SK-N-MC (cell line): ENCODE data around the gene GFER.

Experiments
- DNase-seq: peaks from one replicate; pipeline ENCODE4 v3.0.0-alpha.2; 2011; ENCODE audit warnings: low read depth, low spot score
- H3K27ac ChIP-seq: fragments of 200-600 bp; sonication (generic); 2 replicates; pipeline ENCODE4 v1.5.1; 2016; ENCODE audit warnings: mixed run types
- H3K36me3 ChIP-seq: fragments of 200-600 bp; sonication (generic); 2 replicates; pipeline ENCODE4 v1.6.1; 2017; ENCODE audit warnings: antibody characterized with exemption, low read length, mixed read lengths; ENCODE audit not compliant: insufficient read depth
- H3K4me3 ChIP-seq: fragments of 200-600 bp; sonication (generic); 2 replicates; pipeline ENCODE4 v1.5.1; 2016
- H3K9ac ChIP-seq: fragments of 200-600 bp; sonication (generic); 2 replicates; pipeline ENCODE4 v1.8.0; 2017; ENCODE audit warnings: mixed run types, mixed read lengths; ENCODE audit not compliant: insufficient read length
- H3K9me3 ChIP-seq: fragments of 200-600 bp; sonication (generic); 2 replicates; pipeline ENCODE4 v1.6.1; 2017; ENCODE audit warnings: low read depth, mild to moderate bottlenecking, antibody characterized with exemption, low read length, moderate library complexity, mixed read lengths
- EZH2 ChIP-seq: fragments of 200-600 bp; sonication (generic); IDR thresholded peaks from one replicate; pipeline ENCODE4 v1.6.1; 2017; ENCODE audit warnings: antibody characterized with exemption
- FOXP2 ChIP-seq: optimal IDR thresholded peaks from 2 replicates; pipeline ENCODE3; 2011; ENCODE audit warnings: mild to moderate bottlenecking, moderate library complexity; ENCODE audit not compliant: insufficient read depth; ENCODE audit errors: extremely low read length, control extremely low read depth
- POLR2AphosphoS5 ChIP-seq: IDR thresholded peaks from 2 replicates; pipeline ENCODE4 v1.6.1; 2012; ENCODE audit warnings: mild to moderate bottlenecking, low read depth, low read length, borderline replicate concordance

GFER gene

GRCh38 chr16:1942047-1942809, 41.8 kb upstream of the GFER start:
- Histone ChIP-seq H3K27ac (no peak overlapping the region), H3K9me3 (no peaks in the 10 kb centered on the region), H3K36me3 (no peaks in the 10 kb centered on the region; the same call in 1 of the 2 replicates), H3K4me3 (peak overlapping the region; percentile 96), H3K9ac (peak overlapping the region; percentile 77)
- no peak for DNase-seq
- TF ChIP-seq EZH2 (no peak), POLR2AphosphoS5 (no peak), FOXP2 (no peak)

- TF ChIP-seq POLR2AphosphoS5, result peak; percentile 68; the same call in 1 of the 2 replicates
- no peak for TF ChIP-seq FOXP2
- no peak for TF ChIP-seq EZH2
- peak within 1 kb of the TSS; percentile 17; the same call in 1 of the 2 replicates for H3K27ac ChIP-seq
These were observed 40.9 kb upstream of the GFER start, which contains the start of gene MSRB1 for GRCh38 chr16:1942810-1943726. Gene MSRB1 (minus strand): TSS chr16:1943199. CDS start chr16:1943156, 43 bp downstream.

DNA sequence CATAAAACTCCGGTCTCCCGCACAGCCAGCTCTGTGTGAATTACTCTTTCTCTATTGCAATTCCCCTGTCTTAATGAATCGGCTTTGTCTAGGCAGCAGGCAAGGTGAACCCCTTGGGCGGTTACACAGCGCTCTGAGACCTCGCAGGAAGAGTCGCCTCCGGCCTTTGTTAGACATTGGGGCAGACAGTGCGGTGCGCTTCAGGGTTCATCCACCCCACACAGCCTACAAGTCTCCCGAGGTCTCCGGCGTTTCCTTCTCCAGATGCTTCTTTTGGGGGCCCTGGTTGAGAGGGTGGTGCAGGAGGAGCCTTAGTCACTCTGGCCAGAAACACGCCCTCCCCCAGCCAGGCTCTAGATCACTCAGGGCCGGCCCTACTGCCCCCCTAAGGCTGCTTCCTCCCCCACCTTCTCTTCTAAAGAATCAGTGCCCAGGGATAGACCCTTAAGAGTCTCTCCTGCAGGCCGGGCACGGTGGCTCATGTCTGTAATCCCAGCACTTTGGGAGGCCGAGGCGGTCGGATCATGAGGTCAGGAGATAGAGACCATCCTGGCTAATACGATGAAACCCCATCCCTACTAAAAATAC, 39.3 kb upstream of the GFER start:
- H3K36me3 ChIP-seq, result no peaks in the 10 kb centered on the region
- no peak overlapping the region for H3K9ac ChIP-seq
- H3K27ac ChIP-seq, result no peak overlapping the region
- H3K9me3 ChIP-seq, result no peaks in the 10 kb centered on the region
- no peak for DNase-seq
- no peak overlapping the region for H3K4me3 ChIP-seq
- TF ChIP-seq POLR2AphosphoS5 (no peak), EZH2 (no peak), FOXP2 (no peak)

More at GRCh38 chr16:1942810-1943726, 40.9 kb upstream of the GFER start, which contains the start of gene MSRB1:
- peak within 1 kb of the TSS; percentile 77 for H3K9ac ChIP-seq
- no peaks in the 10 kb centered on the region; the same call in 1 of the 2 replicates for H3K36me3 ChIP-seq
- DNase-seq, result peak; percentile 83
- H3K4me3 ChIP-seq, result peak within 1 kb of the TSS; percentile 96
- H3K9me3 ChIP-seq, result no peaks in the 10 kb centered on the region

DNA sequence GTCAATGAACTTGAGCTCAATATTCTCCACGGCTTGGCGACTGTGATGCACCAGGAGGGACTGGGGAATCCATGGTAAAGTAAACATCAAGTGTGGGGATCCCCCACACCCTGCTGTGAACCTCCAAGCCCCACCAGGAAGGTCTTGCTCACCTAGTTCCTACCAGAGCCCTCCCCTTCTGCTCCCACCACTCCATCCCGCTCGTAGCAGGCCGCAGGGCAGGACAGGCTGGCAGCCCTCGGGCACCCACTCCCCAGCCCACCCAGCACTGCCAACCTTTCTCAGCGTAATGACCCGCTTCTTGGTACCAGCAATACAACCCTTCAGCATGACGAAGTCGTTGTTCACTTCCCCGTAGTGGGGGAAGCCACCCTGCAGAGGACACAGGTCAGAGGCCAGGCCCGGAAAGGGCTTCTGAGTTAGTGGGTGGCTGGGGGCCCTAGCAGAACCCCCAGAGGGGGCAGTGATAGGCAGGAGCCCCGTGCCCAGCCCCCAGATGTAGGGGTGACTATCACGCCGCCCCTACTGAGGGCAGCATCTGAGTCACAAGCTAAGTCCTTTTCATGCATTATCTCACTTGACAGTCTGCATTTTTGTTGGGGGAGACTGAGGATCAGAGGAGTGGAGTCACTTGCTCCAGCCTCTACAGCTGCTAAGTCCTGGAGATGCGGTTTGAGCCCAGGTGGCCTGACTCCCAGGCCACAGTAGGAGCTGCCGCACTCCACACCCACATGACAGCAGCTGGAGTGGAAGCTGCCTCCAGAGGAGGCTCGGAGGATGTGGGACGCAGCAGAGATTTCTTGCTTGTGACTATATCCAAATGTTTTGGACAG, 38.2 kb upstream of the GFER start:
- no peak for DNase-seq
- H3K9me3 ChIP-seq, result no peaks in the 10 kb centered on the region
- no peak overlapping the region for H3K9ac ChIP-seq
- no peaks in the 10 kb centered on the region for H3K36me3 ChIP-seq
- no peak for TF ChIP-seq EZH2
- no peak for TF ChIP-seq POLR2AphosphoS5
- no peak for TF ChIP-seq FOXP2
- no peak overlapping the region for H3K27ac ChIP-seq
- no peak overlapping the region for H3K4me3 ChIP-seq

GRCh38 chr16:1946495-1947368, 37.3 kb upstream of the GFER start:
- Histone ChIP-seq H3K4me3 (no peak overlapping the region), H3K9ac (no peak overlapping the region), H3K9me3 (no peaks in the 10 kb centered on the region), H3K27ac (no peak overlapping the region), H3K36me3 (no peaks in the 10 kb centered on the region)
- no peak for DNase-seq
- TF ChIP-seq POLR2AphosphoS5 (no peak), FOXP2 (no peak)

GRCh38 chr16:1947369-1947670, 36.7 kb upstream of the GFER start:
- H3K27ac ChIP-seq, result no peak overlapping the region
- no peak overlapping the region for H3K9ac ChIP-seq
- no peak for DNase-seq
- no peaks in the 10 kb centered on the region for H3K9me3 ChIP-seq
- H3K36me3 ChIP-seq, result no peaks in the 10 kb centered on the region
- no peak overlapping the region for H3K4me3 ChIP-seq
- no peak for TF ChIP-seq EZH2
- no peak for TF ChIP-seq FOXP2
- no peak for TF ChIP-seq POLR2AphosphoS5

DNA sequence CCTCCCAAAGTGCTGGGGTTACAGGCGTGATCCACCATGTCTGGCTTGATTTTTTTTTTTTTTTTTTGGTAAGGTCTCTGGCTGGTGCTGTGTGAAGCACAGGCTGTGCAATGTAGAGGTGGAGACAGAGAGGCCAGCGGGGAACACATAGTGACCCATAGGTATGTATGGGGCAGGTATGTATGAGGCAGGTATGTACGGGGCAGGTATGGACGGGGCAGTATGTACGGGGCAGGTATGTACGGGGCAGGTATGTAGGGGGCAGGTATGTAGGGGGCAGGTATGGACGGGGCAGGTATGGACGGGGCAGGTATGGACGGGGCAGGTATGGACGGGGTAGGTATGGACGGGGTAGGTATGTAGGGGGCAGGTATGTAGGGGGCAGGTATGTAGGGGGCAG, 34.5 kb upstream of the GFER start:
- no peaks in the 10 kb centered on the region for H3K9me3 ChIP-seq
- no peak overlapping the region for H3K9ac ChIP-seq
- TF ChIP-seq FOXP2 (no peak), EZH2 (no peak), POLR2AphosphoS5 (no peak)
- DNase-seq, result no peak
- no peak overlapping the region for H3K27ac ChIP-seq
- no peak overlapping the region for H3K4me3 ChIP-seq
- H3K36me3 ChIP-seq, result no peaks in the 10 kb centered on the region
